T-cell (primary cell): ENCODE data around the gene INSM2. TPM values are rescaled to one million over a fixed set of nuclear protein-coding genes. Genes with fewer than 3 reads are reported as not detected.

ENCODE experiments used
- ATAC-seq, 4 experiments: fragments of 200-7000 bp in 3 of 4; fragments of 150-1000 bp in 1 of 4; cut with Tn5 transposase; replicated peaks in 1 of 4; 1 replicate in 3 of 4; 2 replicates in 1 of 4; pipeline ENCODE4 v1.10.0; 2021; ENCODE audit warnings: moderate library complexity in 3 of 4, mild to moderate bottlenecking in 2 of 4, moderate number of reproducible peaks in 1 of 4
- CTCF ChIA-PET, 2 donors: fragments of 300-600 bp; sonication (Branson Sonifier 250); formaldehyde crosslinking; loops; one replicate each; lab custom pipeline; 2022; ENCODE audit warnings: antibody characterized with exemption in 2 of 2; lab: Charles Lee
- POLR2A ChIA-PET, 2 donors: fragments of 300-600 bp; sonication (Branson Sonifier 250); formaldehyde crosslinking; loops; one replicate each; lab custom pipeline; 2022; ENCODE audit warnings: antibody characterized with exemption in 2 of 2; lab: Charles Lee
- DNase-seq, 35 experiments: peaks; one replicate each; pipeline versions ENCODE4 v3.0.0 to v3.0.0-alpha.2; 2013 to 2023
- H3K27ac ChIP-seq: one replicate; pipeline ENCODE4 v1.5.1; 2013; ENCODE audit warnings: low read length
- H3K27me3 ChIP-seq, 2 experiments: replicated peaks in 1 of 2; 1 replicate in 1 of 2; 2 replicates in 1 of 2; pipeline versions ENCODE4 v1.6.1 to v1.7.0; 2013; ENCODE audit warnings: low read length in 1 of 2, mixed read lengths in 1 of 2; ENCODE audit not compliant: control insufficient read depth in 2 of 2, insufficient read depth in 2 of 2; ENCODE audit errors: extremely low read depth in 1 of 2
- H3K36me3 ChIP-seq, 2 donors: 1 replicate in 1 of 2; 2 replicates in 1 of 2; pipeline versions ENCODE4 v1.6.1 to v1.7.0; 2013; ENCODE audit warnings: low read length in 1 of 2; ENCODE audit not compliant: control insufficient read depth in 2 of 2, insufficient read depth in 1 of 2; ENCODE audit errors: extremely low read depth in 1 of 2
- H3K4me1 ChIP-seq, 2 experiments: 1 replicate in 1 of 2; 2 replicates in 1 of 2; pipeline versions ENCODE4 v1.6.1 to v1.7.0; 2013; ENCODE audit warnings: low read length in 2 of 2, mixed read lengths in 1 of 2; ENCODE audit not compliant: insufficient read depth in 2 of 2, control insufficient read depth in 1 of 2; ENCODE audit errors: extremely low read depth in 1 of 2
- H3K4me3 ChIP-seq, 2 donors: 1 replicate in 1 of 2; 2 replicates in 1 of 2; pipeline versions ENCODE4 v1.5.1 to v1.7.0; 2013; ENCODE audit warnings: mild to moderate bottlenecking in 2 of 2, low read length in 1 of 2, moderate library complexity in 1 of 2; ENCODE audit not compliant: control insufficient read depth in 1 of 2; ENCODE audit errors: extremely low read depth in 1 of 2
- H3K9me3 ChIP-seq: 2 replicates; pipeline ENCODE4 v1.7.0; 2013
- H3K27ac Mint-ChIP-seq, 2 donors: one replicate each; pipeline ENCODE4 v1.8.0; 2020 to 2021; ENCODE audit warnings: mild to moderate bottlenecking in 2 of 2, mixed read lengths in 2 of 2
- H3K27me3 Mint-ChIP-seq, 2 donors: one replicate each; pipeline ENCODE4 v1.8.0; 2021 to 2022; ENCODE audit warnings: mixed read lengths in 2 of 2
- H3K36me3 Mint-ChIP-seq: one replicate; pipeline ENCODE4 v1.8.0; 2021; ENCODE audit warnings: mixed read lengths
- H3K4me1 Mint-ChIP-seq, 3 donors: one replicate each; pipeline ENCODE4 v1.8.0; 2020 to 2022; ENCODE audit warnings: mixed read lengths in 3 of 3, mild to moderate bottlenecking in 1 of 3
- H3K4me3 Mint-ChIP-seq, 3 donors: one replicate each; pipeline ENCODE4 v1.8.0; 2020 to 2022; ENCODE audit warnings: mild to moderate bottlenecking in 3 of 3, mixed read lengths in 3 of 3, moderate library complexity in 3 of 3
- H3K9me3 Mint-ChIP-seq, 3 donors: one replicate each; pipeline ENCODE4 v1.8.0; 2020 to 2022; ENCODE audit warnings: mixed read lengths in 3 of 3
- WGBS: methylation state at CpG from one replicate; pipeline ENCODE4 v1.1.5; 2013; ENCODE audit warnings: missing lambda C conversion rate; ENCODE audit not compliant: insufficient coverage; 5-methylcytosine and 5-hydroxymethylcytosine counted together
- total RNA-seq, 35 experiments: library from RNA in 6 of 35; stranded (reverse) in 6 of 35; fragments of 120-200 nt in 1 of 35; gene quantifications; one replicate each; pipeline versions ENCODE4 v1.2.1 to v1.2.4 and lab custom pipeline; 2013 to 2026

INSM2 gene
- total RNA-seq, 5 donors from 2014 or later (not counting 1 experiment from before 2014, with no cell fraction given) = not detected

DNA sequence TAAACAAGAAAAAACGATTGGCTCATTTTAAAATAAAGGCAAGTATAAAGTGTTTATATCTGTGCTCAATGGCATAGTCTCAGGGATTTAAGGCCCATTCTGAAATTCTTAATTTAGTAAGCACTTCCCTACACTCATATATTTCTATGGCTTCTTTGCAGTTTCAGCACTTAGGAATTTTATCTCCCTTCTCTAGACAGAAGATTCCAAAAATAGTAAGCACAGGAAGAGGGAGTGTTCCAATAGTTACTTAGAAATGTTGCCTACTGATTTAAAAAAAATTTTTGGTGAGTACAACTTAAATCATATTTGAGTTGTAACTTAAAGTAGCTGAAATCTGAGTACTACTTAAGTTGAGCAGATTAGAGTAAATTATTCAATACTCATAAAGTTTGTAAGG, 19.8 kb downstream of the INSM2 start:
- ChIA-PET CTCF (no interaction called here), POLR2A (no interaction called here)
- Histone ChIP-seq H3K27ac (no peak overlapping the region), H3K4me3 (no peak overlapping the region), H3K36me3 (no peaks in the 10 kb centered on the region), H3K9me3 (no peaks in the 10 kb centered on the region), H3K4me1 (no peaks in the 10 kb centered on the region), H3K27me3 (no peaks in the 10 kb centered on the region)
- Mint-ChIP-seq H3K36me3 (peaks cover 14% of the 10 kb centered on the region), H3K27me3 (no peaks in the 10 kb centered on the region), H3K9me3 (no peaks in the 10 kb centered on the region), H3K4me1 (no peaks in the 10 kb centered on the region), H3K27ac (no peak overlapping the region), H3K4me3 (no peak overlapping the region)
- WGBS = no CpG with 5 or more reads among the region's 1 CpG
- DNase-seq = no peak
- ATAC-seq = no peak

DNA sequence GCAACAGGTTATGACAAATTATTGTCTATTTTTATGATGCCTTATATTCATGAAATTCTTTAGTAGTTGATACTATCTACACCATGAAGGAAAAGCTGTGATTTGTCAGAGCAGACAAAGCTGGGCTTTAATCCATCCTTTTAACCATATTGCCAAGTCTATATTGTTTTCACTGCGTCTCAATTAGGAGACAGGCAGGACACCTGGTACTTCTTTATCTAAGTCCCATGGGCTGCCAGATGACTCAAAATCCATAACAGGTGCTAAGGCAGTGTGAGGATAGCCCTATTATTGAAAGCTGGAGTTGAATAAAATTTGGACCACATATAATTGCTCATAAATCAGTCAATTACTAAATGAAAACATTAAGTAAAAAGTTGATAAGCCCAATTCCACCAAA, 22.6 kb downstream of the INSM2 start:
- Histone ChIP-seq H3K27me3 (no peaks in the 10 kb centered on the region), H3K4me3 (no peak overlapping the region), H3K4me1 (no peaks in the 10 kb centered on the region), H3K36me3 (no peaks in the 10 kb centered on the region), H3K27ac (no peak overlapping the region), H3K9me3 (no peaks in the 10 kb centered on the region)
- DNase-seq (no peak), ATAC-seq (no peak)
- Mint-ChIP-seq H3K4me1 (no peaks in the 10 kb centered on the region), H3K4me3 (no peak overlapping the region), H3K36me3 (peaks cover 12% of the 10 kb centered on the region), H3K9me3 (no peaks in the 10 kb centered on the region), H3K27me3 (no peaks in the 10 kb centered on the region), H3K27ac (no peak overlapping the region)
- POLR2A ChIA-PET = interaction anchor here in 1 of 2 donors (0.6 kb wide), 1 partner anchor 684 kb away, joined by 6 read pairs; no protein-coding TSS in a partner anchor
- CTCF ChIA-PET = no interaction called here
- WGBS = no CpG with 5 or more reads among the region's 1 CpG

DNA sequence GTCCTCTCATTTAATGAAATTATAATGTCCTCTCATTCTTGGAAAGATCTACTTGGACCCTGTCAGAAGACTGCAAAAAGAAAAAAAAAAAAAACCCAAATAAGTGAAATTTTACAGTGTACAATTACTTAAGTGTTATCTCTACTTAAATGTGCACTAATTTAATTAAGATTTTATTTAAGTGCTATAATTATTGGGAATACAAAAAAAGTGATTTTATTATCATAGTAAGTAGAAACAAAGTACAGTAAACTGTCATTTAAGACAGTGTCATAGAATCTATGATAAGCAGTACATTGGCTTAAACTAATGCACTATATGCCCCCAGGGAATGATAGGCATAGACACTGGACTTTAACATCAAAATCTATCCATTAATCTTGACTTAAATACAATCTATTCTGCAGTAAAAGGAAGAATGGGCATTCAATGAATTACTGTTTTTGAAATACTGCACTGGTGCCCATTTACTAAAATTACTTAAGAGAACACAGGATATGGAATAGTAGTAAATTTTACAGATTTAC, 23.3 kb downstream of the INSM2 start:
- no peak for DNase-seq
- Mint-ChIP-seq H3K36me3 (peaks cover 15% of the 10 kb centered on the region), H3K27ac (no peak overlapping the region), H3K4me3 (no peak overlapping the region), H3K4me1 (no peaks in the 10 kb centered on the region), H3K9me3 (no peaks in the 10 kb centered on the region), H3K27me3 (no peaks in the 10 kb centered on the region)
- no peak for ATAC-seq
- no peak overlapping the region for H3K27ac ChIP-seq
- no peaks in the 10 kb centered on the region for H3K36me3 ChIP-seq
- CTCF ChIA-PET = no interaction called here
- H3K9me3 ChIP-seq = no peaks in the 10 kb centered on the region
- POLR2A ChIA-PET = no interaction called here
- no peak overlapping the region for H3K4me3 ChIP-seq
- no peaks in the 10 kb centered on the region for H3K4me1 ChIP-seq
- H3K27me3 ChIP-seq = no peaks in the 10 kb centered on the region

DNA sequence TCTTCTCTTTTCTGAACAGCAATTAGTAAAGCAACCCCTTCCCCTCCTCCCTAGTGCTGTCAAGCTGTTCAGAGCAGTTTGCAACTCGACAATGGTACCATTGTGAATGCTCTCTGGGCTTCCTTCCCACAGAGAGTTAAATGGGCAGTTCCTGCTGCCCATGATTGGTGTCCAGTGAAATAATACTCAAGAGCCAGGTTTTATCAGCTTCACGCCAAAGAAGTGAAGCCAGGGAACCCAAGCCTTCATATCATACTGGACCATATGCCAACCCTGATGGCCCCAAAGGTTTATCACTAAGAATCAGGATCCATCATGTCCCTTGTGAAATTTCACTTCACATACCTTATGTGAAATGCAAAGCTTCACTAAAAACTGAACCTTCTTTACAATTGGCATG, 24.7 kb downstream of the INSM2 start:
- peaks cover 18% of the 10 kb centered on the region for H3K36me3 Mint-ChIP-seq
- H3K4me1 Mint-ChIP-seq = no peaks in the 10 kb centered on the region
- no peaks in the 10 kb centered on the region for H3K27me3 Mint-ChIP-seq
- H3K27ac Mint-ChIP-seq = no peak overlapping the region
- no peak overlapping the region for H3K27ac ChIP-seq
- CTCF ChIA-PET = no interaction called here
- POLR2A ChIA-PET = no interaction called here
- no peaks in the 10 kb centered on the region for H3K9me3 ChIP-seq
- no peaks in the 10 kb centered on the region for H3K9me3 Mint-ChIP-seq
- 86% methylated on average over 1 of the region's 2 CpGs for WGBS
- H3K4me3 ChIP-seq = no peak overlapping the region
- ATAC-seq (no peak), DNase-seq (no peak)
- H3K4me1 ChIP-seq = no peaks in the 10 kb centered on the region
- H3K4me3 Mint-ChIP-seq = no peak overlapping the region
- H3K27me3 ChIP-seq = no peaks in the 10 kb centered on the region
- no peaks in the 10 kb centered on the region for H3K36me3 ChIP-seq

DNA sequence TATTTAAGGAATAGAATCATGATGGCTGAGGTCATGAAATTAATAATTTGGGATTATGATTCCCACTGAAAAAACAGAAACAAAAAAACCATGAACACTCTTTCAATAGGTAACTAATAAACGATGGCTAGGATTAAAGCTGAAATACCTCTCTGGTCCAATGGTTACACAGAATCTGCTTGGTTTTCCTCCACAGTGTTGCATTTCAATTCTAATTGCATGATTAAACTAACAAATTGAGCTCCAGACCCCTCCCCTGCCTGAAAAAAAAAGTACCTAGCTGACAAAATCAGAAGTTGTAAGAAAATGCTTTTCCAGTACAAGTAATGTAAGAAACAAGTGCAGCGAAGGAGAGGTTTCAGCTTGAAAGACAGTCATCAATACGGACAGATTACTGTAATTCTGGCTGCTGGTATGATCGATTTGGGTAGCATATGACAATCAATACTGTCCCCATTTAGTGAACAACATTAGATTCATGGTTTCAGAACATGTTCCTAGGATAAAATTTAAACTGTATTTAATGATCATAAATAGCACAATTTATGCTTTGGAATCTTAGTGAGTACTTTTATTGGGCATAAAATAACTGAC, 32.0 kb downstream of the INSM2 start:
- no peak overlapping the region for H3K4me3 Mint-ChIP-seq
- no peak overlapping the region for H3K4me3 ChIP-seq
- ATAC-seq (no peak), DNase-seq (no peak)
- H3K4me1 ChIP-seq = no peaks in the 10 kb centered on the region
- peaks cover 0 to 9% of the 10 kb centered on the region in 2 donors for H3K36me3 ChIP-seq
- H3K9me3 ChIP-seq = no peaks in the 10 kb centered on the region
- H3K27me3 Mint-ChIP-seq = no peaks in the 10 kb centered on the region
- H3K27ac Mint-ChIP-seq = no peak overlapping the region
- CTCF ChIA-PET = no interaction called here
- no peaks in the 10 kb centered on the region for H3K9me3 Mint-ChIP-seq
- H3K27me3 ChIP-seq = no peaks in the 10 kb centered on the region
- POLR2A ChIA-PET = no interaction called here
- 100% methylated on average over 1 of the region's 4 CpGs for WGBS
- H3K27ac ChIP-seq = no peak overlapping the region
- peaks cover 46% of the 10 kb centered on the region for H3K36me3 Mint-ChIP-seq
- H3K4me1 Mint-ChIP-seq = no peaks in the 10 kb centered on the region

DNA sequence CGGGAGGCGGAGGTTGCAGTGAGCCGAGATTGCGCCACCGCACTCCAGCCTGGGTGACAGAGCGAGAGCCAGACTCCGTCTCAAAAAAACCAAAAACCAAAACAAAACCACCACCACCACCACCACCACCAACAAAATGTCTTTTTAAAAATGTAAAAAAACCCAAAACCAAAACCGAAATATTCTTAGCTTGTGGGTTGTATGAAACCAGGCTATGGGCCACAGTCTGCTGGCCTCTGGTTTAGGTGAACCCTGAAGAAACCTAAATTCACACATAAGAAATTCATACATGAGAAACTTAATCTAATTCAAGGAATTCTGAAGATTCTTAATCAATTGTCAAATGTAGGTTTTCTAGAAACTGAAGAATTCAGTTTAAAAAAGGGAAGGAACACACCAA, 37.6 kb downstream of the INSM2 start:
- Mint-ChIP-seq H3K27me3 (no peaks in the 10 kb centered on the region), H3K4me1 (no peaks in the 10 kb centered on the region), H3K27ac (no peak overlapping the region), H3K4me3 (no peak overlapping the region), H3K36me3 (peaks cover 39% of the 10 kb centered on the region), H3K9me3 (no peaks in the 10 kb centered on the region)
- Histone ChIP-seq H3K4me1 (no peaks in the 10 kb centered on the region), H3K27me3 (no peaks in the 10 kb centered on the region), H3K4me3 (no peak overlapping the region), H3K27ac (no peak overlapping the region), H3K9me3 (no peaks in the 10 kb centered on the region), H3K36me3 (peaks cover 0 to 7% of the 10 kb centered on the region in 2 donors)
- DNase-seq = no peak
- no peak for ATAC-seq
- ChIA-PET CTCF (no interaction called here), POLR2A (interaction anchor here in 1 of 2 donors (1.1 kb wide), 1 partner anchor 9 kb away, joined by 5 read pairs; no protein-coding TSS in a partner anchor)
- 100% methylated on average over 4 of the region's 8 CpGs for WGBS
